SK-N-SH (cell line): ENCODE results near the gene USP8. TPM values are rescaled to one million over a fixed set of nuclear protein-coding genes. Genes with fewer than 3 reads are reported as not detected.

ENCODE experiments used
- CTCF ChIA-PET: fragments of 300-600, 350-600 bp; formaldehyde crosslinking; extraction: SDS; loops from one replicate; lab custom pipeline; 2021; lab: Yijun Ruan, JAX
- POLR2A ChIA-PET: fragments of 350-600 bp; sonication (Branson Sonifier 250); formaldehyde crosslinking; extraction: SDS; loops from one replicate; lab custom pipeline; 2020; ENCODE audit warnings: antibody characterized with exemption, inconsistent platforms; lab: Yijun Ruan, JAX
- DNase-seq: peaks from one replicate; pipeline ENCODE4 v3.0.0; 2012
- H2AFZ ChIP-seq: fragments of 200-600 bp; sonication (generic); 2 replicates; pipeline ENCODE4 v1.8.1; 2016; ENCODE audit warnings: antibody characterized with exemption, mild to moderate bottlenecking, low read depth
- H3F3A ChIP-seq: fragments of 200-600 bp; sonication (generic); replicated peaks from 2 replicates; pipeline ENCODE3; 2016; ENCODE audit warnings: antibody characterized with exemption, mild to moderate bottlenecking; ENCODE audit not compliant: insufficient read depth
- H3K27ac ChIP-seq, 2 experiments: fragments of 200-500 bp in 1 of 2; fragments of 200-600 bp in 1 of 2; sonication (Bioruptor generic) in 1 of 2; sonication (generic), shearing (Covaris generic) in 1 of 2; 2 replicates each; pipeline versions ENCODE4 v1.5.1 to v1.6.1; 2014 to 2016; ENCODE audit warnings: low read depth in 2 of 2, inconsistent platforms in 1 of 2, low read length in 1 of 2, mild to moderate bottlenecking in 1 of 2, mixed read lengths in 1 of 2
- H3K27me3 ChIP-seq: fragments of 200-600 bp; sonication (generic), shearing (Covaris generic); 2 replicates; pipeline ENCODE4 v1.6.1; 2016; ENCODE audit warnings: mixed run types; ENCODE audit not compliant: insufficient read depth
- H3K36me3 ChIP-seq, 2 experiments: fragments of 200-500 bp in 1 of 2; fragments of 200-600 bp in 1 of 2; sonication (Bioruptor generic) in 1 of 2; sonication (generic) in 1 of 2; replicated peaks in 1 of 2; 2 replicates each; pipeline versions ENCODE3 to v1.5.1; 2014 to 2016; ENCODE audit warnings: low read length in 1 of 2, mild to moderate bottlenecking in 1 of 2; ENCODE audit not compliant: insufficient read depth in 2 of 2, control insufficient read depth in 1 of 2
- H3K4me1 ChIP-seq, 2 experiments: fragments of 200-500 bp in 1 of 2; fragments of 200-600 bp in 1 of 2; sonication (Bioruptor generic) in 1 of 2; sonication (generic), shearing (Covaris generic) in 1 of 2; 2 replicates each; pipeline versions ENCODE4 v1.5.1 to v1.6.1; 2014 to 2016; ENCODE audit warnings: low read depth in 1 of 2, low read length in 1 of 2, mixed run types in 1 of 2; ENCODE audit not compliant: insufficient read depth in 2 of 2, control insufficient read depth in 1 of 2
- H3K4me2 ChIP-seq: fragments of 200-600 bp; sonication (generic), shearing (Covaris generic); 2 replicates; pipeline ENCODE4 v1.6.1; 2017; ENCODE audit warnings: mixed run types
- H3K4me3 ChIP-seq, 2 experiments: fragments of 200-500 bp in 1 of 2; fragments of 200-600 bp in 1 of 2; sonication (Bioruptor generic) in 1 of 2; sonication (generic), shearing (Covaris generic) in 1 of 2; 2 replicates each; pipeline versions ENCODE4 v1.5.1 to v1.8.1; 2014 to 2016; ENCODE audit warnings: low read depth in 2 of 2, inconsistent platforms in 1 of 2, low read length in 1 of 2, mild to moderate bottlenecking in 1 of 2, mixed read lengths in 1 of 2, moderate library complexity in 1 of 2
- H3K79me2 ChIP-seq: fragments of 200-600 bp; sonication (generic); 2 replicates; pipeline ENCODE4 v1.8.1; 2017; ENCODE audit warnings: mild to moderate bottlenecking; ENCODE audit not compliant: insufficient read depth
- H3K9ac ChIP-seq: fragments of 200-600 bp; sonication (generic); 2 replicates; pipeline ENCODE4 v1.6.1; 2017; ENCODE audit warnings: mixed run types
- H3K9me2 ChIP-seq: fragments of 200-600 bp; sonication (generic); 2 replicates; pipeline ENCODE4 v1.6.1; 2017; ENCODE audit warnings: mixed run types
- H3K9me3 ChIP-seq: fragments of 200-600 bp; sonication (generic); 2 replicates; pipeline ENCODE4 v1.6.1; 2017; ENCODE audit warnings: mixed run types, mild to moderate bottlenecking, moderate library complexity
- H4K20me1 ChIP-seq: fragments of 200-600 bp; sonication (generic); 2 replicates; pipeline ENCODE4 v1.6.1; 2017; ENCODE audit warnings: mild to moderate bottlenecking, mixed run types; ENCODE audit not compliant: insufficient read depth
- CHD2 ChIP-seq: fragments of 150-350 bp; IDR thresholded peaks from 2 replicates; pipeline ENCODE4 v1.6.1; 2018; ENCODE audit warnings: low read length; ENCODE audit not compliant: partially characterized antibody
- CTCF ChIP-seq: fragments of 200-600 bp; sonication (generic); IDR thresholded peaks from 2 replicates; pipeline ENCODE4 v1.6.1; 2017; ENCODE audit warnings: antibody characterized with exemption, mild to moderate bottlenecking, moderate library complexity
- ELF1 ChIP-seq: IDR thresholded peaks from 2 replicates; pipeline ENCODE4 v1.4.0; 2012
- FOSL2 ChIP-seq: IDR thresholded peaks from 2 replicates; pipeline ENCODE4 v1.4.0; 2012; ENCODE audit warnings: low read depth, mild to moderate bottlenecking, moderate library complexity, borderline replicate concordance
- FOXM1 ChIP-seq: IDR thresholded peaks from 2 replicates; pipeline ENCODE4 v1.4.0; 2012; ENCODE audit warnings: low read depth, mild to moderate bottlenecking
- GABPA ChIP-seq: IDR thresholded peaks from 2 replicates; pipeline ENCODE4 v1.4.0; 2012; ENCODE audit warnings: low read depth, mild to moderate bottlenecking
- JUND ChIP-seq: IDR thresholded peaks from 2 replicates; pipeline ENCODE4 v1.4.0; 2012
- NFIC ChIP-seq: IDR thresholded peaks from 2 replicates; pipeline ENCODE4 v1.4.0; 2012; ENCODE audit warnings: borderline replicate concordance
- RAD21 ChIP-seq: IDR thresholded peaks from 2 replicates; pipeline ENCODE4 v1.6.1; 2012; ENCODE audit warnings: mild to moderate bottlenecking, low read length
- RCOR1 ChIP-seq: fragments of 150-350 bp; IDR thresholded peaks from 2 replicates; pipeline ENCODE4 v1.6.1; 2017; ENCODE audit warnings: antibody characterized with exemption, low read length
- REST ChIP-seq: IDR thresholded peaks from 2 replicates; pipeline ENCODE4 v1.6.1; 2012; ENCODE audit warnings: mild to moderate bottlenecking, low read depth, low read length, moderate library complexity
- SIN3A ChIP-seq: IDR thresholded peaks from 2 replicates; pipeline ENCODE4 v1.6.1; 2012; ENCODE audit warnings: low read depth, mild to moderate bottlenecking, low read length, moderate library complexity, borderline replicate concordance
- TAF1 ChIP-seq: IDR thresholded peaks from 2 replicates; pipeline ENCODE4 v1.6.1; 2012; ENCODE audit warnings: low read depth, mild to moderate bottlenecking, low read length, moderate library complexity, borderline replicate concordance
- TCF12 ChIP-seq: IDR thresholded peaks from 2 replicates; pipeline ENCODE4 v1.4.0; 2012
- USF1 ChIP-seq: IDR thresholded peaks from 2 replicates; pipeline ENCODE4 v1.4.0; 2012; ENCODE audit warnings: low read depth, borderline replicate concordance
- WGBS: methylation state at CpG from one replicate; pipeline ENCODE4 v1.1.6; 2017; ENCODE audit warnings: low lambda C conversion rate; 5-methylcytosine and 5-hydroxymethylcytosine counted together
- polyA plus RNA-seq, 3 experiments: library from polyadenylated mRNA; depleted of rRNA; stranded (reverse); fragments of >200 nt; gene quantifications; 2 replicates each; pipeline ENCODE4 v1.2.3, GENCODE V29; 2012

The USP8 gene
- polyA plus RNA-seq, 1 of the 3 experiments (the other 2 are of a cell fraction): 23.4 TPM

GRCh38 chr15:50414624-50415023 lies 9.6 kb upstream of the USP8 start:
- Histone ChIP-seq H3K36me3 (no peaks in the 10 kb centered on the region), H3F3A (no peaks in the 10 kb centered on the region), H3K9ac (no peak overlapping the region)
- POLR2A ChIA-PET: no interaction called here
- TF ChIP-seq NFIC: no peak
- TF ChIP-seq TAF1: no peak
- no peak for TF ChIP-seq CHD2
- no peak for TF ChIP-seq ELF1
- no peak for TF ChIP-seq GABPA
- no peak for TF ChIP-seq REST
- TF ChIP-seq SIN3A: no peak
- TF ChIP-seq RCOR1: no peak
- no peak for TF ChIP-seq FOSL2
- no peak for TF ChIP-seq TCF12
- TF ChIP-seq JUND: no peak
- no peak for TF ChIP-seq CTCF
- TF ChIP-seq USF1: no peak
- TF ChIP-seq RAD21: no peak
- no peak for TF ChIP-seq FOXM1
- TF ChIP-seq, all 33 proteins: peak for 0
- 73% methylated on average over 2 of the region's 2 CpGs for WGBS
- H3K9me3 ChIP-seq: no peaks in the 10 kb centered on the region
- no peak overlapping the region for H3K4me2 ChIP-seq
- H4K20me1 ChIP-seq: no peaks in the 10 kb centered on the region
- H3K27me3 ChIP-seq: no peaks in the 10 kb centered on the region; the same call in 1 of the 2 replicates
- H3K9me2 ChIP-seq: no peaks in the 10 kb centered on the region
- no peak overlapping the region for H3K27ac ChIP-seq
- H3K4me3 ChIP-seq: no peak overlapping the region
- no peak overlapping the region for H2AFZ ChIP-seq
- no peaks in the 10 kb centered on the region; a peak in 1 of 4 replicates for H3K4me1 ChIP-seq
- DNase-seq: no peak
- no peaks in the 10 kb centered on the region for H3K79me2 ChIP-seq
- CTCF ChIA-PET: no interaction called here
